ENCODE measurements around the gene ACTC1.

DNA sequence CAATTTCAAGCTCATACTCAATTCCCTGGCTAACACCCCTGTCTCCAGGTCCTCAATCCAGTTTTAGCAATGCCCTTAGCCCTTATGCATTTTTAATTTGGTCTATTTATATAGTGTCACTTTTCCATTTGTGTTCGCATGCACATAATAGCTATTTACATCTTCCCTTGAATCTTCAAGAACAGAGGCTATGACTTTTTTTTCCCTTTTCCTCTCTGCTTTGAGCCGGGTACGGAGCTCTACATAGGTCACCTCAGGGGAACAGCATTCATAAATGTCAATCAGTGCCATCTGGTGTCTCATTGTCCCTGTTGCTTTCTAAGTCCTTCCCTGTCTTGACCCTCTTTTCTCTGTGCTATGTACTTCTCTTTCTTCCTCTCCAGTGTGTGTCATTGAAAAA, 26.5 kb upstream of the ACTC1 start:
- TF ChIP-seq, protein P1, sequence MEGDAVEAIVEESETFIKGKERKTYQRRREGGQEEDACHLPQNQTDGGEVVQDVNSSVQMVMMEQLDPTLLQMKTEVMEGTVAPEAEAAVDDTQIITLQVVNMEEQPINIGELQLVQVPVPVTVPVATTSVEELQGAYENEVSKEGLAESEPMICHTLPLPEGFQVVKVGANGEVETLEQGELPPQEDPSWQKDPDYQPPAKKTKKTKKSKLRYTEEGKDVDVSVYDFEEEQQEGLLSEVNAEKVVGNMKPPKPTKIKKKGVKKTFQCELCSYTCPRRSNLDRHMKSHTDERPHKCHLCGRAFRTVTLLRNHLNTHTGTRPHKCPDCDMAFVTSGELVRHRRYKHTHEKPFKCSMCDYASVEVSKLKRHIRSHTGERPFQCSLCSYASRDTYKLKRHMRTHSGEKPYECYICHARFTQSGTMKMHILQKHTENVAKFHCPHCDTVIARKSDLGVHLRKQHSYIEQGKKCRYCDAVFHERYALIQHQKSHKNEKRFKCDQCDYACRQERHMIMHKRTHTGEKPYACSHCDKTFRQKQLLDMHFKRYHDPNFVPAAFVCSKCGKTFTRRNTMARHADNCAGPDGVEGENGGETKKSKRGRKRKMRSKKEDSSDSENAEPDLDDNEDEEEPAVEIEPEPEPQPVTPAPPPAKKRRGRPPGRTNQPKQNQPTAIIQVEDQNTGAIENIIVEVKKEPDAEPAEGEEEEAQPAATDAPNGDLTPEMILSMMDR (conservative IDR thresholded peaks at IDR 0.05; ENCODE audit: low read depth, low read length) = no peak
- TF ChIP-seq EZH2 (IDR thresholded peaks at IDR 0.05; ENCODE audit: borderline replicate concordance, low read depth, low read length, poor library complexity, severe bottlenecking) = no peak

All from A673 (cell line).